C4-2B (cell line): ENCODE measurements around the gene ITPR2.

Experiments used
- ZFX ChIP-seq: fragments of 450-650 bp; IDR thresholded peaks from 2 replicates; pipeline ENCODE4 v1.6.1; 2017
- TF ChIP-seq, protein P1 (sequence below): fragments of 450-650 bp; conservative IDR thresholded peaks from 2 replicates; pipeline ENCODE4 v1.5.1; 2017; ENCODE audit warnings: mild to moderate bottlenecking

DNA sequence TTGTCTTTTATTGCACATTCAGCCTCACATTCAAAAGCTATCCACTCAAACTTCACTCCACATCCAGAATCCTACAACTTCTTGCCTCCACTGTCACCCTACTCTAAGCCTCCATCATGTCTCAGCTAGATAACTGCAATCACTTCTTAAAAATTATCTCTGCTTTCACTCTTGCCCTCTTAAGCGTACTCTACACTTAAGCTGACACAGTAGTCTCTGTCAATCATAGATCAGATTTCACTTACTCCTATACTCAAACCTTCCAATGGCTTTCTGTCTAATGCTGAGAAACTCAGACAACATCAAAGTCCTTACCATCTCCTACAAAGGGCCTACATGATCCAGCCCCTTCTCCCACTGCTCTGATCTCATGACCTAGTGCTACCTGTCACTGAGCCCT is 304.1 kb downstream of the ITPR2 start:
- TF ChIP-seq, protein P1, sequence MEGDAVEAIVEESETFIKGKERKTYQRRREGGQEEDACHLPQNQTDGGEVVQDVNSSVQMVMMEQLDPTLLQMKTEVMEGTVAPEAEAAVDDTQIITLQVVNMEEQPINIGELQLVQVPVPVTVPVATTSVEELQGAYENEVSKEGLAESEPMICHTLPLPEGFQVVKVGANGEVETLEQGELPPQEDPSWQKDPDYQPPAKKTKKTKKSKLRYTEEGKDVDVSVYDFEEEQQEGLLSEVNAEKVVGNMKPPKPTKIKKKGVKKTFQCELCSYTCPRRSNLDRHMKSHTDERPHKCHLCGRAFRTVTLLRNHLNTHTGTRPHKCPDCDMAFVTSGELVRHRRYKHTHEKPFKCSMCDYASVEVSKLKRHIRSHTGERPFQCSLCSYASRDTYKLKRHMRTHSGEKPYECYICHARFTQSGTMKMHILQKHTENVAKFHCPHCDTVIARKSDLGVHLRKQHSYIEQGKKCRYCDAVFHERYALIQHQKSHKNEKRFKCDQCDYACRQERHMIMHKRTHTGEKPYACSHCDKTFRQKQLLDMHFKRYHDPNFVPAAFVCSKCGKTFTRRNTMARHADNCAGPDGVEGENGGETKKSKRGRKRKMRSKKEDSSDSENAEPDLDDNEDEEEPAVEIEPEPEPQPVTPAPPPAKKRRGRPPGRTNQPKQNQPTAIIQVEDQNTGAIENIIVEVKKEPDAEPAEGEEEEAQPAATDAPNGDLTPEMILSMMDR = no peak
- no peak for TF ChIP-seq ZFX
